Aorta (tissue), 5 donors: ENCODE measurements around the gene MTHFSD. TPM values are rescaled to one million over a fixed set of nuclear protein-coding genes. Genes with fewer than 3 reads are reported as not detected.
A peak's percentile ranks its signal among the peaks of the same experiment; 100 is the strongest.

Experiments used
- ATAC-seq: fragments of 200-7000 bp; cut with Tn5 transposase; one replicate; pipeline ENCODE4 v1.9.1; 2022; ENCODE audit warnings: moderate library complexity; ENCODE audit not compliant: low FRiP score
- DNase-seq, 2 donors: peaks; one replicate each; pipeline ENCODE4 v3.0.0-alpha.2; 2020
- H3K27ac ChIP-seq, 2 donors: one replicate each; pipeline ENCODE4 v1.5.1; 2013; ENCODE audit warnings: low read length in 2 of 2, mild to moderate bottlenecking in 2 of 2, moderate library complexity in 2 of 2, control low read depth in 1 of 2, inconsistent platforms in 1 of 2, low read depth in 1 of 2
- H3K27me3 ChIP-seq, 2 donors: one replicate each; pipeline ENCODE4 v1.6.1; 2013; ENCODE audit warnings: control low read depth in 1 of 2, low read length in 1 of 2, mild to moderate bottlenecking in 1 of 2, moderate library complexity in 1 of 2; ENCODE audit not compliant: insufficient read depth in 2 of 2, control insufficient read depth in 1 of 2
- H3K36me3 ChIP-seq, 2 donors: one replicate each; pipeline ENCODE4 v1.6.1; 2013; ENCODE audit warnings: control low read depth in 1 of 2, low read length in 1 of 2, mild to moderate bottlenecking in 1 of 2; ENCODE audit not compliant: insufficient read depth in 2 of 2, control insufficient read depth in 1 of 2
- H3K4me1 ChIP-seq, 2 donors: one replicate each; pipeline ENCODE4 v1.6.1; 2013; ENCODE audit warnings: low read length in 2 of 2, control low read depth in 1 of 2, mild to moderate bottlenecking in 1 of 2, moderate library complexity in 1 of 2; ENCODE audit not compliant: insufficient read depth in 2 of 2, control insufficient read depth in 1 of 2
- H3K4me3 ChIP-seq, 2 donors: one replicate each; pipeline ENCODE4 v1.5.1; 2013; ENCODE audit warnings: low read length in 2 of 2, control low read depth in 1 of 2, mild to moderate bottlenecking in 1 of 2
- H3K9me3 ChIP-seq: one replicate; pipeline ENCODE4 v1.6.1; 2013; ENCODE audit warnings: mild to moderate bottlenecking, low read length; ENCODE audit not compliant: control insufficient read depth
- WGBS, 2 donors: extraction: QIAGEN DNeasy Blood & Tissue Kit; methylation state at CpG; one replicate each; pipeline ENCODE4 v1.1.7; 2013; 5-methylcytosine and 5-hydroxymethylcytosine counted together
- intact Hi-C, 2 donors: fragments of 100-400 bp; cut with DNase I; formaldehyde crosslinking; loops; one replicate each; pipeline versions ENCODE4 v1.14.2 to v1.15.0; 2022
- polyA plus RNA-seq, 2 donors: library from polyadenylated mRNA; stranded (reverse); fragments of 200-250 nt; gene quantifications; one replicate each; pipeline ENCODE4 v1.2.3, GENCODE V29; 2013
- total RNA-seq, 2 donors: library from RNA; stranded (reverse); fragmentation: NEBNext Ultra II Directional; extraction: Animal tissue kit (Norgen Biotek cat#: 25700); gene quantifications; one replicate each; pipeline ENCODE4 v1.2.1, GENCODE V29; 2021
- donor health status: healthy with polysubstance abuse.
- donor health status: Bipolar disorder and iron deficiency.
- donor health status: DM: no; HTN: no; CAD: no.
- donor health status: DM: no; HTN: no; CAD: no.
- donor health status: DM: yes; HTN: yes; CAD: no.

The MTHFSD gene
- total and polyA plus RNA-seq, 4 donors = 2.3 to 23.1 (median 13.6) TPM

DNA sequence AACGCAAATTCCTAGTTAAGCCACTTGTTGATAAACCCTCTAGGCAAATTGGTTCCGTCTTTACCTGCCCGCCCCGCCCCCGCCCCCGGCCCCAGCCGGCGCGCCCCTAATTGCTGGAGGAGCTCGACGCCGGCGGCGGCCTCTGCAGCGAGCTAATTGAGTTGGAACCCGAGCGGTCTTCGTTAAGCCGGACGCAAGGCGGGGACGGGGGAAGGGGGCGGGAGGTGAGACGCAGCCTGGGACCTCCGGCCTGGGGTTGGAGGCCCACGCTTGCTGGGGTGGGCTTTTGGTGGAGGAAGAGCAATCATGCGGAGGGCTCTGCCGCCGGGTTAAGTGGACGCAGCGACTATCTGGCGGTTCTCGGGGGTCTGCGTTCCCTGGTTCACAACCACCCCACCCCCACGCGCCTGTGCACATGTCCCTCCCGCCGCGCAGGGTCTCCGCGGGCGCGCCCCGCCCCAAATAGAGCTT lies 57.4 kb downstream of the MTHFSD start:
- H3K4me1 ChIP-seq = no peaks in the 10 kb centered on the region
- no peak overlapping the region for H3K4me3 ChIP-seq
- H3K27ac ChIP-seq = no peak overlapping the region
- WGBS, 2 donors = 4 to 5% methylated on average over 32 to 44 of the region's 44 CpGs
- peak in 1 of 2 donors; percentile 71 for DNase-seq
- intact Hi-C loops = no loop called here
- H3K27me3 ChIP-seq = peaks cover 0 to 2% of the 10 kb centered on the region in 2 donors
- H3K9me3 ChIP-seq = no peaks in the 10 kb centered on the region
- ATAC-seq = no peak
- no peaks in the 10 kb centered on the region for H3K36me3 ChIP-seq

DNA sequence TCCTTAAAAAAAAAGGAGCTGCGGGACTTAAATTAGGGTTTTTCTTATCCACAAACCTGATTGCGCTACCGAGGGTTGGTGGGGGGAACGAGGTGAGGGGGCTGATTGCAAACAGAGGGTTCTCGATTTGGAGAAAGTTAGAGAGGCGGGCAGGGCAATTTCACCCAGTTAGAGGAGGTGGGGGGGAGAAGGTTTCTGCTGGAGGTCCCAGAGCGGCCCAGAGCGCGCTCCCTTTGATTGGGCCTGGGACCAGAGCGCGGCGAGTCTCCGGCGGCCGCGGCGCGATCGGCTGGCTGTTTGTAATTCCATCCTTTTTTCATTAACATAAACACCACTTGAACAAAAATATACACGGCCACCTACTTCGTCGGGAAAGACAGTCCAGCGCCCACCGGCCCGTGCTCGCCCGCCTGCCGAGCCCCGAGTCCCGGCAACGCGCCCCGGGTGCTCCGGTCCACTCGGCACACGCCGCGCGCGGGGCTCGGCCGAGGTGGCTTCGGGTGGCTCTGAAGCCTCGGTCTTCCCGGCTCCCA lies 58.0 kb downstream of the MTHFSD start:
- WGBS, 2 donors = 4 to 5% methylated on average over 44 to 45 of the region's 45 CpGs

DNA sequence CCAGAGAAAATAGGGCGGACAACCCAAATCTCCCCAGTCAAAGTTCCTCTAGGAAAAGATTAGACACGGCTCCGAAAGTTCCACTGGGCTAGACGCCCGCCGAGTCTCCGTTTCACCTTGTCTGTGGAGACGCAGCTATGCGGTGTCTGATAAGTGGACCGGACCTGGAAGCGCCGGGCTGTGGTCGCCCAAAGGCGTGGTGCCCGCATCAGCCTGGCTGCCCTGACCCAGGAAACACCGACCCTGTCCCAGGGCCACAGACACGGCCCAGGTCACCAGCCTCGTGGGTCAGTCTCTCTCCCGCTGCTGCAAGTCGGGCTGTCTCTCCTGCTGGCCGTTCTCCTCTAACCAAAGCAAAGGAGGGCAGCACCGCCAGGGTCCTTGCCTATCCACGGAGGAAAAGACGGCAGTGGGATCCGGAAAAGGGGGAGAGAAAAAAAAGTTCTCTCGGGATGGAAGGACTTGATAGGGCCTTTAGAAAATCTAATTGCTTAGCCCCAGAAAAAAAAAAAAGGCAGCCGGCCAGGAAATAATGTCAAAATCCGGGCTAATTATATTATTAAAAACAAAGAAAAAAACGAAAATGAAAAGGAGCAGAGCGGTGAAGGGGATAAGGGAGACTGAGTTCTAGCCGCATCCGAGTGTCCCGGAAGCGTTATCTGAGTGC lies 58.6 kb downstream of the MTHFSD start:
- no peaks in the 10 kb centered on the region for H3K9me3 ChIP-seq
- 3 to 6% methylated on average over 34 of the region's 34 CpGs for WGBS, 2 donors
- no peak overlapping the region for H3K4me3 ChIP-seq
- H3K27me3 ChIP-seq = peaks cover 0 to 2% of the 10 kb centered on the region in 2 donors
- ATAC-seq = no peak
- DNase-seq = peak in 1 of 2 donors; percentile 74
- no peaks in the 10 kb centered on the region for H3K4me1 ChIP-seq
- H3K27ac ChIP-seq = no peak overlapping the region
- no peaks in the 10 kb centered on the region for H3K36me3 ChIP-seq
- intact Hi-C loops = no loop called here

More for the DNA sequence above, 58.0 kb downstream of the MTHFSD start:
- peaks cover 0 to 2% of the 10 kb centered on the region in 2 donors for H3K27me3 ChIP-seq
- H3K9me3 ChIP-seq = no peaks in the 10 kb centered on the region
- intact Hi-C loops = no loop called here
- no peak overlapping the region for H3K27ac ChIP-seq
- ATAC-seq (no peak), DNase-seq (peak in 1 of 2 donors; percentile 39)
- H3K4me1 ChIP-seq = no peaks in the 10 kb centered on the region
- no peaks in the 10 kb centered on the region for H3K36me3 ChIP-seq
- no peak overlapping the region for H3K4me3 ChIP-seq

- Histone ChIP-seq H3K9me3 (no peaks in the 10 kb centered on the region), H3K36me3 (no peaks in the 10 kb centered on the region), H3K27ac (no peak overlapping the region), H3K4me3 (no peak overlapping the region), H3K4me1 (no peaks in the 10 kb centered on the region), H3K27me3 (peaks cover 0 to 2% of the 10 kb centered on the region in 2 donors)
- ATAC-seq = no peak
- DNase-seq = peak in 1 of 2 donors; percentile 45
- 8 to 12% methylated on average over 16 of the region's 16 CpGs for WGBS, 2 donors
- intact Hi-C loops = no loop called here
Measured at GRCh38 chr16:86495756-86496261, 59.2 kb downstream of the MTHFSD start.

- DNase-seq (no peak), ATAC-seq (no peak)
- H3K27ac ChIP-seq = no peak overlapping the region
- WGBS, 2 donors = 10 to 16% methylated on average over 10 of the region's 10 CpGs
- no peaks in the 10 kb centered on the region for H3K4me1 ChIP-seq
- no peaks in the 10 kb centered on the region for H3K36me3 ChIP-seq
- H3K4me3 ChIP-seq = no peak overlapping the region
- peaks cover 0 to 2% of the 10 kb centered on the region in 2 donors for H3K27me3 ChIP-seq
- intact Hi-C loops = no loop called here
- no peaks in the 10 kb centered on the region for H3K9me3 ChIP-seq
Measured at GRCh38 chr16:86495357-86495701, 59.7 kb downstream of the MTHFSD start.

GRCh38 chr16:86494565-86495356 lies 60.3 kb downstream of the MTHFSD start:
- Histone ChIP-seq H3K36me3 (no peaks in the 10 kb centered on the region), H3K27ac (no peak overlapping the region), H3K9me3 (peaks cover 2% of the 10 kb centered on the region), H3K4me1 (no peaks in the 10 kb centered on the region), H3K4me3 (no peak overlapping the region), H3K27me3 (peaks cover 0 to 2% of the 10 kb centered on the region in 2 donors)
- intact Hi-C loops = no loop called here
- peak in 1 of 2 donors; percentile 68 for DNase-seq
- ATAC-seq = no peak
- 4% methylated on average over 54 of the region's 54 CpGs for WGBS, 2 donors

DNA sequence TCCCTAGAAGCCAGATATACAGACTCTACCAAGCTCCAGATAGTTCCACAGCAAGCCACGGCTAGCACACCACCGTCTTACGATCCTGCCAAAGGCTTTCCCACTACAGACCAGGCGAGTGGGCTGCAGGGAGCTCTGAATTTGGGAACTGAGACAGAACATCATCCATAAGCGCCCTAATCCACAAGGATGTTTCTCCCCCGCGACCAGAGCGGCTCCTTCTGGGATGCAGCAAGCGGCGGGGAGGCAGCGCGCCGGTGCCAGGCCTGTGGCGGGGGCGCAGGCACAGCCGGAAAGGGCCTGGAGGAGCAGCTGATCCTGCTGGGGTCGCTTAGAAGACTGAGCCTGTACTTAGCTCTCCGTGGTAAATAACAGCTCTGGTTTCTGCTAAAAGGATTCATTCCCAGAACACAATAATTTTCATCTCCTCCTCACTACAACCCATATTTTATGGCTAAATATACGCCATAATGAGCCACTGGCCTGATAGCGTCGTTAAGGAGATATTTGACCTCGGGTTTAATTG lies 60.9 kb downstream of the MTHFSD start:
- H3K27me3 ChIP-seq = peaks cover 0 to 5% of the 10 kb centered on the region in 2 donors
- intact Hi-C loops = no loop called here

DNA sequence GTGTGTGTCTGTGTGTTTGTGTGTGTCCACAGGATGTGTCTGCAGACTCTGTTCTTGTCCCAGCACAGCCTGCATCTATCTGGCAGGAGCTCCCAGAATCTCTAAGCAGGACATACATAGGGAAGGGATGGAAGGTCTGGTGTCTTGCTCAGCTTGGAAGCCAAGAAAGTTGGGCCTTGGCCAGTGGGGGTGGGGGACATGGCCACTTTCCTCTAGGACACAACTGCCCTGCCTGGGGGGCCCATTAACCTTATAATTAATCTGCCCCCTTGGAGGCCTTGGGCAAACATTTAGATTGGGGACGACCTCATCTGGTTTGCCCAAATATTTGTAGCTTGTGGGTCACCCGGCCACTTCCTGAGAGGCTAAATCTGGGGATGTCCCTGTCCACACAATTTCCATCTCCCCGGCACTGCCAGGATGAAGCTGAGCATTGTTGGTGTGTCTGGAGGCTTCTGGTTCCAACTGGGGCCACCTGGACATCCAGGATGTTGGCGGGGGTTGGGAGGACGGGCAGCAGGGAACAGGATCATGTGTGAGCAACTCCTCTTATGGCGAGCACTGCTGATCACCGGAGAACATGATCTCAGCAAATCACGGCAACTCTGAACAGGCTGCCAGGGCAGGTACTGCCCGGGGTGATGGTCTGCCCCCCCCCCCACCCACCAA lies 61.9 kb downstream of the MTHFSD start:
- intact Hi-C loops = no loop called here
- no peaks in the 10 kb centered on the region for H3K4me1 ChIP-seq
- H3K36me3 ChIP-seq = no peaks in the 10 kb centered on the region
- peak in 1 of 2 donors; percentile 25 for DNase-seq
- no peak overlapping the region for H3K4me3 ChIP-seq
- ATAC-seq = no peak
- H3K27ac ChIP-seq = no peak overlapping the region
- peaks cover 0 to 5% of the 10 kb centered on the region in 2 donors for H3K27me3 ChIP-seq
- 15 to 21% methylated on average over 9 of the region's 9 CpGs for WGBS, 2 donors
- peaks cover 5% of the 10 kb centered on the region for H3K9me3 ChIP-seq

More for the DNA sequence above, 60.9 kb downstream of the MTHFSD start:
- peak in 1 of 2 donors; percentile 57 for DNase-seq
- H3K27ac ChIP-seq = no peak overlapping the region
- no peak for ATAC-seq
- no peak overlapping the region for H3K4me3 ChIP-seq
- peaks cover 5% of the 10 kb centered on the region for H3K9me3 ChIP-seq
- H3K36me3 ChIP-seq = no peaks in the 10 kb centered on the region
- WGBS, 2 donors = 5 to 7% methylated on average over 22 of the region's 22 CpGs
- no peaks in the 10 kb centered on the region for H3K4me1 ChIP-seq
